Ascending aorta (tissue), 2 donors: ENCODE data around the gene OCA2. TPM values are rescaled to one million over a fixed set of nuclear protein-coding genes. Genes with fewer than 3 reads are reported as not detected.
A peak's percentile ranks its signal among the peaks of the same experiment; 100 is the strongest.

Source experiments
- DNase-seq, 2 donors: peaks; one replicate each; pipeline ENCODE4 v3.0.0-alpha.2; 2019; ENCODE audit warnings: low spot score in 2 of 2
- H3K27ac ChIP-seq, 2 donors: fragments of 200-600 bp; sonication (generic); one replicate each; pipeline ENCODE4 v1.5.1; 2016 to 2017; ENCODE audit warnings: mild to moderate bottlenecking in 1 of 2
- H3K27me3 ChIP-seq: fragments of 200-600 bp; sonication (generic); one replicate; pipeline ENCODE4 v1.5.1; 2017
- H3K36me3 ChIP-seq, 2 donors: fragments of 200-600 bp; sonication (generic); one replicate each; pipeline ENCODE4 v1.5.1; 2016
- H3K4me1 ChIP-seq, 2 donors: fragments of 200-600 bp; sonication (generic); one replicate each; pipeline ENCODE4 v1.5.1; 2016 to 2017; ENCODE audit warnings: mild to moderate bottlenecking in 1 of 2
- H3K4me3 ChIP-seq, 2 donors: fragments of 200-600 bp; sonication (generic); one replicate each; pipeline ENCODE4 v1.5.1; 2016 to 2017; ENCODE audit warnings: mild to moderate bottlenecking in 1 of 2
- H3K9me3 ChIP-seq, 2 donors: fragments of 200-600 bp; sonication (generic); one replicate each; pipeline ENCODE4 v1.5.1; 2016
- intact Hi-C: fragments of 100-400 bp; cut with DNase I; formaldehyde crosslinking; loops from one replicate; pipeline ENCODE4 v1.15.1; 2023
- total RNA-seq: library from RNA; depleted of rRNA; stranded (reverse); fragments of >200 nt; gene quantifications from one replicate; pipeline ENCODE4 v1.1.0, GENCODE V29; 2016
- TF ChIP-seq, protein P1 (sequence below), 3 experiments: fragments of 200-600 bp in 2 of 3; fragments of 450-650 bp in 1 of 3; sonication (generic) in 2 of 3; IDR thresholded peaks; one replicate each; pipeline ENCODE4 v1.5.1; 2016 to 2019; ENCODE audit warnings: antibody characterized with exemption in 3 of 3, mild to moderate bottlenecking in 1 of 3, moderate library complexity in 1 of 3

Gene OCA2
- total RNA-seq, 1 donor from 2014 or later: 1.2 TPM

DNA sequence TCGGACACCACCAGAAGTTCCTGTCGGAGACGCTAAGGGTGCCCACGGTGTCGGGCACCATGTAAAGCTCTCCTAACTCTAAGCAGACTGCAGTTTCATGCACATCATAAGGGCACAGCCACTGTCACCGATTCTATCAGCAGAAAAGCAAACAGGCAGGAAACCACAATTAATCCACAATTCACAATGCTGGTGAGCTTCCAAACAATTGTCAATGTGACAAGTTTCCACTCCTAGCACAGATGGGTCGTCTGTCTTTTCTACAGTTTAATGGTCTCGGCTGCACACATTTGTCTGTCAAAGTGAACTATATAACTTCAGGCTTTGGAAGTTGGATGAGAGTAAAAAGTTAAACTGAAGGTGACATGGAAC, 8.8 kb upstream of the OCA2 start:
- TF ChIP-seq, protein P1, sequence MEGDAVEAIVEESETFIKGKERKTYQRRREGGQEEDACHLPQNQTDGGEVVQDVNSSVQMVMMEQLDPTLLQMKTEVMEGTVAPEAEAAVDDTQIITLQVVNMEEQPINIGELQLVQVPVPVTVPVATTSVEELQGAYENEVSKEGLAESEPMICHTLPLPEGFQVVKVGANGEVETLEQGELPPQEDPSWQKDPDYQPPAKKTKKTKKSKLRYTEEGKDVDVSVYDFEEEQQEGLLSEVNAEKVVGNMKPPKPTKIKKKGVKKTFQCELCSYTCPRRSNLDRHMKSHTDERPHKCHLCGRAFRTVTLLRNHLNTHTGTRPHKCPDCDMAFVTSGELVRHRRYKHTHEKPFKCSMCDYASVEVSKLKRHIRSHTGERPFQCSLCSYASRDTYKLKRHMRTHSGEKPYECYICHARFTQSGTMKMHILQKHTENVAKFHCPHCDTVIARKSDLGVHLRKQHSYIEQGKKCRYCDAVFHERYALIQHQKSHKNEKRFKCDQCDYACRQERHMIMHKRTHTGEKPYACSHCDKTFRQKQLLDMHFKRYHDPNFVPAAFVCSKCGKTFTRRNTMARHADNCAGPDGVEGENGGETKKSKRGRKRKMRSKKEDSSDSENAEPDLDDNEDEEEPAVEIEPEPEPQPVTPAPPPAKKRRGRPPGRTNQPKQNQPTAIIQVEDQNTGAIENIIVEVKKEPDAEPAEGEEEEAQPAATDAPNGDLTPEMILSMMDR (IDR thresholded peaks at IDR 0.05): no peak
- no peaks in the 10 kb centered on the region for H3K9me3 ChIP-seq
- intact Hi-C loops: loop anchor here (2.0 kb wide), 1 partner anchor 13 kb away; no protein-coding TSS in a partner anchor
- H3K27ac ChIP-seq: peak overlapping the region; percentile 67 to 83
- H3K27me3 ChIP-seq: no peaks in the 10 kb centered on the region
- DNase-seq: no peak
- H3K4me1 ChIP-seq: peaks cover 3 to 24% of the 10 kb centered on the region in 2 donors
- H3K36me3 ChIP-seq: peaks cover 12 to 17% of the 10 kb centered on the region in 2 donors
- peak overlapping the region; percentile 73 to 75 for H3K4me3 ChIP-seq

DNA sequence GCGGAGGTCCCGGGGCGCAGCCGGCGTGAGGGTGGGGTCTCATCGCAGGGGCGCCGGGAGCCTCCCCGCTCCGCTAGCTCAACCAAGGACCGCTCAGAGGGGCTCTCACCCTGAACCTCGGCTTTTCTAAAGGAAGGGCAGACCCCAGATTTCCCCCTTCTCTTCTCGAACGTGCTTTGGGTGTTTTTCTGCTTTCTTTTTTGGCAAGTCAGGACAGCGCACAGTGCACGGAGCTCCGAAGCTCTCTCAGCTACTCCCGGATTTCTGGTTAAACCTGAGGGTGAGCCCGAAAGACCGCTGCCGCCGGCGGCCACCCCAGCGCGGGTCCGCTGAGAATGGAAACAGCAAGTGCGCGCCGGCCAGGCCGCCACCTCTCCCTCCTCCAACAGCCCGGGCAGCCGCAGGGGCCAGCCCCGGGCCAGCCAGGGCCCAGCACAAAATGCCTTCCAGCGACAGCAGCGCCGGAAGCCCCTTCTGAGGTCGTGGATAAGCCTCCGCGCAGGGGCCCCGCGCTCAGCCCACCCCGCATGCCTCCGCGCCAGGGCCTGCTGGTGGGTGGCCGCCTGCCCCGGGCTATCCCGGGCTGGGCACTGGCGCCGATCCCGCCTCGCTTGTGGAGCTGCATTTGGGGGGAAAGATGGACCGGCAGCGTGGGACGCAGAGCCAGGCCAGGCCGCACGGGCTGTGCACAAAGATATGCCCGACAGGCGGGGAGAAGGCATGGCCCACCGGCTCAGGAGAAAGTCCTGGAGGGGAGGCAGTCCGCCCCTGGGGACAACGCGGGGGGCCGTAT, 8.2 kb upstream of the OCA2 start:
- peak overlapping the region; percentile 73 to 75 for H3K4me3 ChIP-seq
- TF ChIP-seq, protein P1 (IDR thresholded peaks at IDR 0.05): no peak
- H3K27ac ChIP-seq: peak overlapping the region; percentile 67 to 83
- peaks cover 8 to 11% of the 10 kb centered on the region in 2 donors for H3K36me3 ChIP-seq
- H3K4me1 ChIP-seq: peaks cover 3 to 24% of the 10 kb centered on the region in 2 donors
- H3K9me3 ChIP-seq: no peaks in the 10 kb centered on the region
- intact Hi-C loops: no loop called here
- peak in 1 of 2 donors; percentile 64 for DNase-seq
- H3K27me3 ChIP-seq: no peaks in the 10 kb centered on the region

DNA sequence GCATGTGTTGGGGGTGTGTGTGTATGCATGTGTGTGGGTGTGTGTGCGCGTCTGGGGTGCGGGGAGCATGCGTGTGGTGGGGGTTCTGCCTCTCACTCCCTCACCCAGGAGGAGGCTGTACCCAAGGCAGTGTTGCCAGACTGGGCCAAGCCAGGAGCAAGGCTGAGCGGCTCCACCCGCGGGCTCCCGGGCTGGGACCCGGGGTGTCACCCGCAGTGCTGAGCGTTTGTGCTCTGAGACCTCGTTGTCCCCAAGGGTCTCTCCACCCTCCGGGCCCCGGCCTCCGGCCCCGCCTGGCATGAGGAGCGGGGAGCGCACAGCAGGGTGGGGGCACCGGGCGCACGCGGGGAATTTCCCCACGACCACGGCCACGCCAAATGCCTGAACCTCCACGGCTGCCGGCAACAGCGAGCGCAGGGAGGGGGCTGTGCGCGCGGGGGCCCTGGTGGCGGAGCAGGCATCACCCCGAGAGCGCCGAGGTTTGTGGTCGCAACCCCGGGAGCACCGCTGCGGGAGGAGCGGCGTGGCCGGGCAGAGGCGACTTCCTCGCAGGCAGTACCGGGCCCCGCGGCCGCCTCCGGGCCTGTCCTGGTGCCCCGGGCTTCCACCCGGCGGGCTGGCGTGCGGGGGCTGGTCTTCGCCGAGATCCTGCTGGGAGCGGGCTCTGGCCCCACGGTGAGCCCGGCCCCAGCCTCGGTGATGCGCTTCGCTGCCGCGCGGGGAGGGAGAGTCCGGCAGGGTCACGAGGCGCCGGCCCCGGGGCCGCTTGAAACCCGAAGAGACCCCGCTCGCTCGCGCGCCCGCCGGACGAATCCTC, 7.4 kb upstream of the OCA2 start:
- peaks cover 3 to 24% of the 10 kb centered on the region in 2 donors for H3K4me1 ChIP-seq
- H3K27me3 ChIP-seq: no peaks in the 10 kb centered on the region
- H3K36me3 ChIP-seq: peaks cover 2 to 3% of the 10 kb centered on the region in 2 donors
- DNase-seq: peak in 1 of 2 donors; percentile 64
- H3K4me3 ChIP-seq: peak overlapping the region; percentile 73 to 75
- intact Hi-C loops: no loop called here
- H3K9me3 ChIP-seq: no peaks in the 10 kb centered on the region
- peak overlapping the region; percentile 67 to 83 for H3K27ac ChIP-seq
- TF ChIP-seq, protein P1 (IDR thresholded peaks at IDR 0.05): no peak

DNA sequence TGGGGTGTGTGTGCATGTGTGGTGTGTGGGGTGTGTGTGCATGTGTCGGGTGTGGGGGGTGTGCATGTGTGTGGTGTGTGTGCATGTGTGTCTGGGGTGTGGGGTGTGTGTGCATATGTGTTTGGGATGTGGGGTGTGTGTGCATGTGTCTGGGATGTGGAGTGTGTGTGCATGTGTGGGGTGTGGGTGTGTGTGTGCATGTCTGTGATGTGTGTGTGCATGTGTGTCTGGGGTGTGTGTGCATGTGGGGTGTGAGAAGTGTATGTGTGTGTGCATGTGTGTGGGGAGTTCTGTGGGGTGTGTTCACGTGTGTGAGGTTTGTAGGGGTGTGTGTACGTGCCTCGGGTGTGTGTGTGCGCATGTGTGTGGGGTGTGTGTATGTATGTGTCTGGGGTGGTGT, 6.7 kb upstream of the OCA2 start:
- TF ChIP-seq, protein P1 (IDR thresholded peaks at IDR 0.05): no peak
- Histone ChIP-seq H3K27ac (no peak overlapping the region), H3K27me3 (no peaks in the 10 kb centered on the region), H3K36me3 (no peaks in the 10 kb centered on the region), H3K4me1 (peaks cover 3 to 24% of the 10 kb centered on the region in 2 donors), H3K9me3 (no peaks in the 10 kb centered on the region), H3K4me3 (no peak overlapping the region)
- no peak for DNase-seq
- intact Hi-C loops: no loop called here

DNA sequence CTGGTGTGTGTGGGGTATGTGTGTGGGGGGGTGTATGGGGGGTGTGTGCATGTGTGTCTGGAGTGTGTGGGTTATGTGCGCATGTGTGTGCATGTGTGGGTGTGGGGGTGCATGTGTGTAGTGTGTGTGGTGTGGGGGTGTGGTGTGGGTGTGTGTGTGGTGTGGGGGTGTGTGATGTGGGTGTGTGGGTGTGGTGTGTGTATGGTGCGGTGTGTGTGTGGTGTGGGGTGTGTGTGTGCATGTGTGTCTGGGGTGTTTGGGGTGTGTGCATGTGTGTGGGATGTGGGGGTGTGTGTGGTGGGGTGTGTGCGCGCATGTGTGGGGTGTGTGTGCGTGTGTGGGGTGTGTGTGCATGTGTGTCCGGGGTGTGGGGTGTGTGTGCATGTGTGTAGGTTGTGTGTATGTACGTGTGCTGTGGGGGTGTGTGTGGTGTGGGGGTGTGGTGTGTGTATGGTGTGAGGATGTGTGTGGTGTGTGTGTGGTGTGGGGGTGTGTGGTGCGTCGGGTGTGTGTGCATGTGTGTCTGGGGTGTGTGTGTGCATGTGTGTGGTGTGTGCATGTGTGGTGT, 6.2 kb upstream of the OCA2 start:
- TF ChIP-seq, protein P1 (IDR thresholded peaks at IDR 0.05): no peak
- peak in 1 of 2 donors; percentile 55 for DNase-seq
- Histone ChIP-seq H3K4me1 (peaks cover 3 to 24% of the 10 kb centered on the region in 2 donors), H3K9me3 (no peaks in the 10 kb centered on the region), H3K36me3 (no peaks in the 10 kb centered on the region), H3K27ac (no peak overlapping the region), H3K4me3 (no peak overlapping the region), H3K27me3 (no peaks in the 10 kb centered on the region)
- intact Hi-C loops: no loop called here
